PC-3 (cell line): ENCODE data around the gene TMPRSS7.

Source experiments
- EZH2phosphoT487 ChIP-seq: fragments of 300-600 bp; sonication (generic); IDR thresholded peaks from 2 replicates; pipeline ENCODE4 v1.6.1; 2018; ENCODE audit warnings: mild to moderate bottlenecking, antibody characterized with exemption, low read length, borderline replicate concordance
- TF ChIP-seq, protein P1 (sequence below): fragments of 300-600 bp; sonication (generic); conservative IDR thresholded peaks from 2 replicates; pipeline ENCODE4 v1.5.1; 2017; ENCODE audit warnings: antibody characterized with exemption, low read depth, mild to moderate bottlenecking, low read length

DNA sequence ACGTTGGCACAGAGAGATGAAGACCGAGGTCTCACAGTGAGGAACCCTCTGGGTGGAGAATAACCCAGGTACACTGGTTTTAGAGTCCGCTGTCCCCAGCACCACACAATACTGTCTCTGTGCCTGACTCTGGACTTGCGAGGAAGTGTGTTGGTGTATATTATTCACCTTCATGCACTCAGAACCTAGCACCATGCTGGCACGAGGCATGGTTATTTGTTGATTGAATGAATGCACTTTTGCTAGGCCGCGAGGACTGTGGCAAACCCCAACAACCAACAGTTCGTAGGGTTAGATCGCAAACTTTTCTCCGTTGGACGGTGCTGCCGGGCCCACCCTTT, 51.2 kb downstream of the TMPRSS7 start:
- TF ChIP-seq, protein P1, sequence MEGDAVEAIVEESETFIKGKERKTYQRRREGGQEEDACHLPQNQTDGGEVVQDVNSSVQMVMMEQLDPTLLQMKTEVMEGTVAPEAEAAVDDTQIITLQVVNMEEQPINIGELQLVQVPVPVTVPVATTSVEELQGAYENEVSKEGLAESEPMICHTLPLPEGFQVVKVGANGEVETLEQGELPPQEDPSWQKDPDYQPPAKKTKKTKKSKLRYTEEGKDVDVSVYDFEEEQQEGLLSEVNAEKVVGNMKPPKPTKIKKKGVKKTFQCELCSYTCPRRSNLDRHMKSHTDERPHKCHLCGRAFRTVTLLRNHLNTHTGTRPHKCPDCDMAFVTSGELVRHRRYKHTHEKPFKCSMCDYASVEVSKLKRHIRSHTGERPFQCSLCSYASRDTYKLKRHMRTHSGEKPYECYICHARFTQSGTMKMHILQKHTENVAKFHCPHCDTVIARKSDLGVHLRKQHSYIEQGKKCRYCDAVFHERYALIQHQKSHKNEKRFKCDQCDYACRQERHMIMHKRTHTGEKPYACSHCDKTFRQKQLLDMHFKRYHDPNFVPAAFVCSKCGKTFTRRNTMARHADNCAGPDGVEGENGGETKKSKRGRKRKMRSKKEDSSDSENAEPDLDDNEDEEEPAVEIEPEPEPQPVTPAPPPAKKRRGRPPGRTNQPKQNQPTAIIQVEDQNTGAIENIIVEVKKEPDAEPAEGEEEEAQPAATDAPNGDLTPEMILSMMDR, result no peak
- TF ChIP-seq EZH2phosphoT487, result no peak
